SK-N-SH treated with all-trans-retinoic acid at 6 μM for 48 hours (cell line): ENCODE data around the gene ZBTB8OS.

Source experiments
- CREB5 ChIP-seq: fragments of 250-450 bp; sonication (Bioruptor Pico); IDR thresholded peaks from 2 replicates; pipeline ENCODE4 v1.5.1; 2020; ENCODE audit warnings: low read depth, mild to moderate bottlenecking, moderate library complexity
- ESRRG ChIP-seq: fragments of 250-450 bp; sonication (Bioruptor Pico); IDR thresholded peaks from 2 replicates; pipeline ENCODE4 v1.6.1; 2021; ENCODE audit warnings: mild to moderate bottlenecking
- OSR1 ChIP-seq: fragments of 250-450 bp; sonication (Bioruptor Pico); IDR thresholded peaks from 2 replicates; pipeline ENCODE4 v1.8.0; 2022; ENCODE audit warnings: moderate library complexity, mild to moderate bottlenecking, inconsistent platforms
- PPARA ChIP-seq: fragments of 250-450 bp; sonication (Bioruptor Pico); IDR thresholded peaks from 2 replicates; pipeline ENCODE4 v1.5.0; 2020; ENCODE audit warnings: mild to moderate bottlenecking, borderline replicate concordance
- RARB ChIP-seq: fragments of 250-450 bp; sonication (Bioruptor Pico); IDR thresholded peaks from 2 replicates; pipeline ENCODE4 v1.8.0; 2021; ENCODE audit warnings: mild to moderate bottlenecking, moderate library complexity
- TOX ChIP-seq: fragments of 250-450 bp; sonication (Bioruptor Pico); IDR thresholded peaks from 2 replicates; pipeline ENCODE4 v1.8.0; 2021; ENCODE audit warnings: mild to moderate bottlenecking, moderate library complexity, borderline replicate concordance
- ZNF70 ChIP-seq: fragments of 450-650 bp; formaldehyde crosslinking; IDR thresholded peaks from 2 replicates; pipeline ENCODE4 v1.5.0; 2020; ENCODE audit warnings: mild to moderate bottlenecking, moderate library complexity
- ZNF8 ChIP-seq: fragments of 450-650 bp; formaldehyde crosslinking; IDR thresholded peaks from 2 replicates; pipeline ENCODE4 v1.5.0; 2020; ENCODE audit warnings: mild to moderate bottlenecking, moderate library complexity
- TF ChIP-seq, protein P1 (sequence below): fragments of 250-450 bp; sonication (Bioruptor Pico); IDR thresholded peaks from 2 replicates; pipeline ENCODE4 v1.8.0; 2020; ENCODE audit warnings: mild to moderate bottlenecking, moderate library complexity, borderline replicate concordance

DNA sequence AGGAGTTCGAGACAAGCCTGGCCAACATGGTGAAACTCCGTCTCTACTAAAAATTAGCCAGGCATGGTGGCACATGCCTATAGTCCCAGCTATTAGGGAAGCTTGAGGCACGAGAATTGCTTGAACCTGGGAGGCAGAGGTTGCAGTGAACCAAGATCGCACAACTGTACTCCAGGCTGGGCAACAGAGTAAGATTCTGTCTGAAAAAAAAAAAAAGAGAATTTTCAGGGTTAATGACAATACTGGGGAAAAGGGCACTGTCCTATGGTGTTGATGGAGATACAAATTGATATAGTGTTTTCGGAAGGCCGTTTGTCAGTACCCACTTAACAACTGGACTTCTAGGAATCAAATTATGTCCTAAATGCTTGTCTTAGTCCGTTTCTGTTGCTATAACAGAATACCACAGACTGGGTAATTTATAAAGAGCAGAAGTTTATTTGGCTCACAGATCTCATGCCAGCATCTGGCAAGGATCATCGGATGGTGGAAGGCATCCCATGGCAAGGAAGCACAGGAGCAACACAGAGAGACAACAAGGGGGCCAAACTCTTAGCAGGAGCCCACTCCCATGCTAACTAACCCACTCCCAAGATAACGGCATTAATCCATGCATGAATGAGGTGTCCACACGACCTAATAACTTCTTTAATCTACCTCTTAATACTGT is 69.9 kb downstream of the ZBTB8OS start:
- TF ChIP-seq TOX (CRISPR knock-in tag) (no peak), PPARA (CRISPR knock-in tag) (no peak), ZNF70 (CRISPR knock-in tag) (no peak), OSR1 (CRISPR knock-in tag) (no peak), RARB (CRISPR knock-in tag) (no peak), ZNF8 (CRISPR knock-in tag) (no peak), CREB5 (CRISPR knock-in tag) (no peak), ESRRG (CRISPR knock-in tag) (no peak)
- TF ChIP-seq, protein P1, sequence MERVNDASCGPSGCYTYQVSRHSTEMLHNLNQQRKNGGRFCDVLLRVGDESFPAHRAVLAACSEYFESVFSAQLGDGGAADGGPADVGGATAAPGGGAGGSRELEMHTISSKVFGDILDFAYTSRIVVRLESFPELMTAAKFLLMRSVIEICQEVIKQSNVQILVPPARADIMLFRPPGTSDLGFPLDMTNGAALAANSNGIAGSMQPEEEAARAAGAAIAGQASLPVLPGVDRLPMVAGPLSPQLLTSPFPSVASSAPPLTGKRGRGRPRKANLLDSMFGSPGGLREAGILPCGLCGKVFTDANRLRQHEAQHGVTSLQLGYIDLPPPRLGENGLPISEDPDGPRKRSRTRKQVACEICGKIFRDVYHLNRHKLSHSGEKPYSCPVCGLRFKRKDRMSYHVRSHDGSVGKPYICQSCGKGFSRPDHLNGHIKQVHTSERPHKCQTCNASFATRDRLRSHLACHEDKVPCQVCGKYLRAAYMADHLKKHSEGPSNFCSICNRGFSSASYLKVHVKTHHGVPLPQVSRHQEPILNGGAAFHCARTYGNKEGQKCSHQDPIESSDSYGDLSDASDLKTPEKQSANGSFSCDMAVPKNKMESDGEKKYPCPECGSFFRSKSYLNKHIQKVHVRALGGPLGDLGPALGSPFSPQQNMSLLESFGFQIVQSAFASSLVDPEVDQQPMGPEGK = no peak
